GM19395 (cell line): Measurements from ENCODE around the gene SLC25A1.
A peak's percentile ranks its signal among the peaks of the same experiment; 100 is the strongest.

Experiments
- ATAC-seq: cut with Tn5 transposase; IDR thresholded peaks from one replicate; pipeline ENCODE4 v1.9.1; 2021; ENCODE audit warnings: mild to moderate bottlenecking, moderate library complexity; ENCODE audit not compliant: unreplicated experiment

The SLC25A1 gene

DNA sequence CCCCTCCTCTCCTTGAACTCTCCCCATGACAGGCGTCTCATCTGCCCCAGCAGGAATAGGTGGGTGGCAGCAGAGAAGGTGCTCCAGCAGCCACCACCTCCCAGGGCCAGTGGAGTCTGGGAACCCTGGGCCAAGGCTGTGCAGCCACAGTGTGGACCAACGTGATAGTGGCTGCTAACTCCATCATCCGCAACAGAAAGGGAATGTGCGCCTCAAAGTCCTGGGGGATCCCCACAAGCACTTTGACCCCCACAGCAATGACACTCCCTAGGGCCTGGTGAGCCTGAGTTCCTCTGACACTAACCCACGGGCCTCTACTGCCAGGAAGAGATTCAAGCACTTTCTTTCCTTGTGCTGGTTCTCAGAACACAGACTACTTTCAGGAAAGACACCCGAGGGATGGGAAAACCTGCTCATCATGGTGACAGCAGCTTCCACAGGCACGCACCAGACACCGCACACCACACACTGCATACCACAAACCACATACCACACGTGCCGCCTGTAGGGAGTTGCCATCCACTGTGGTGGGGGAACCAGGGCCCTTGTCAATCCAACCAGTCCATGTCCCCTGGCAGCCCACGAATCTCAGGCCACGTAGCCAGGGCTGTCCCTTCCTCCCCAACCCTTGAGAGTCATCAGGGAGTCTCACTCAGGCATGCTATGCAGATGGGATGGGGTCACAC, 3.4 kb upstream of the SLC25A1 start:
- ATAC-seq, result no peak

DNA sequence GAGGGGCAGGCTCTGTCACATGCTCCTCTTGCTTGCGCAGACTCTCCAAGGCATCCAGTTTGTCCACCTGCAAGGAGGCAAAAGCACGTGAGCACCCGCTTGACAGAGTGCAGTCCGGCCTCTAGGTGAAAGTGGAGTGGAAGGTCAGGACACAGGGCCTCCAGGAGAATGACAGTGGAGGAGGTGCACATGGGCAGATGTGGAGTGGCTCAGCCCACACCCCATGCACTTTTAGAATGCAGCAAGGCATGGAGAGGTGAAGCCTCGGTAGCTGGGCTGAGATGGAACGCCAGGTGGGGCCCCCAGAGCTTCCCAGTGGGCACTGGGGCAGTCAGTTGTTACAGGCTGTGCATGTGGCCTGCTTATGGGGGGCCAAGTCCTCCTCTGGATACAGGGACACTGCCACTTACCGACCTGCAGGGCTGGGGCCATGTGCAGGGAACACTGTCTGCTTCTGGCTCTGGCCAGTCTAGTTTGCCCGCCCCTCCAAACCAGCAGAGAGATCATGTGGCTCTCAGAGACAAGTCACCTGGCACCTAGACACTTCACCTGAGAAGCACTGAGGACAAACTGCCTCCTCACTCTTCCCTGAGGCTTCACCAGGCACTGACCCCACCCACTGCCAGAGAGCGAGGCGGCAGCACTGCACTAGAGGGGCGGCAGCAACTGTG, 2.3 kb upstream of the SLC25A1 start:
- ATAC-seq, result no peak

DNA sequence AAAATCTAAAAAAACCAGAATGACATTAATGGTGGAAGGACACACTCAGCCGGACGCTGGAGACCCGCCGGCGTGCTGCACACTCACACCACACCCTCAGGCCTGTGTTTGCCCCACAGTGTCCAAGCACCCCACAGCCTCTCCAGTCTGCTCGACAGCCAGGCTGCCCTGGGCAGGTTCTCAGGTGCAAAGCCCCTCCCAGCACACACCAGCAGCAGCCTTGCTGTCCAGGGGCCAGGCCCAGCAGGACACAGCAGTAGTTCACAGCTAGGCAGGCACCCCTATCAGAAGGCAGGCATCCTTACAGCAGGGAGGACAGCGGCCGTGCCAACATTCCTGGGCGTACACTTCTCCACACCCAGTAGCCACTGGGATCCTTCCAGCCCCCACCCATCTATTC, 1.7 kb upstream of the SLC25A1 start:
- no peak for ATAC-seq

DNA sequence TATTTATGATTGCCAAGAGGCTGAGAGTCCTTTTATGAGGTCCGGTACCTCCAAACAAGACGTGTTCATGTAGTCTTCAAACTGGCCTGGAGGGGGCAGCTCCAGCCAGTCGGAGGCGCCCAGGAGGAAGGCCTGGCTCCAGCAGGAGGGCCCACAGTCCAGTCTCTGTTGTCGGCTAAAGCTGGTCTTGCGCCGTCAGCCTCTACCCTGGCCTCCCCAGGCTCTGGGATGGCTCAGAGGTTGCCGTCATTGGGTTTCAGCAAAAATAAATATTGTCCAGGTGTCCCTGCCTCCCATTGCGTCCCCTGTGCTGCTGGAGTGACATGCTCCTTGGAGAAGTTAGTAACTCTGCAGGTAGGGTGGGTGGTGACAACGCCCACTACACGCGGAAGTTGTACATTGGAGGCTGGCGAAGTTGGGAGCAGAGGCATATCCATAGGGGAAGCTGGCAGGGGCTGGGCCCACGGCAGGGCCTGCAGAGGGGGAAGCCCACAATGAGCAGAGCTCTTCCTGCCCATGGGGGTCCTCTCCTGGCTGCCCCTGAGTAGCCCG, 1.0 kb upstream of the SLC25A1 start:
- peak; percentile 48 for ATAC-seq

- ATAC-seq, result peak; percentile 31
These were observed 375 bp downstream of the SLC25A1 start for GRCh38 chr22:19178065-19178656.

DNA sequence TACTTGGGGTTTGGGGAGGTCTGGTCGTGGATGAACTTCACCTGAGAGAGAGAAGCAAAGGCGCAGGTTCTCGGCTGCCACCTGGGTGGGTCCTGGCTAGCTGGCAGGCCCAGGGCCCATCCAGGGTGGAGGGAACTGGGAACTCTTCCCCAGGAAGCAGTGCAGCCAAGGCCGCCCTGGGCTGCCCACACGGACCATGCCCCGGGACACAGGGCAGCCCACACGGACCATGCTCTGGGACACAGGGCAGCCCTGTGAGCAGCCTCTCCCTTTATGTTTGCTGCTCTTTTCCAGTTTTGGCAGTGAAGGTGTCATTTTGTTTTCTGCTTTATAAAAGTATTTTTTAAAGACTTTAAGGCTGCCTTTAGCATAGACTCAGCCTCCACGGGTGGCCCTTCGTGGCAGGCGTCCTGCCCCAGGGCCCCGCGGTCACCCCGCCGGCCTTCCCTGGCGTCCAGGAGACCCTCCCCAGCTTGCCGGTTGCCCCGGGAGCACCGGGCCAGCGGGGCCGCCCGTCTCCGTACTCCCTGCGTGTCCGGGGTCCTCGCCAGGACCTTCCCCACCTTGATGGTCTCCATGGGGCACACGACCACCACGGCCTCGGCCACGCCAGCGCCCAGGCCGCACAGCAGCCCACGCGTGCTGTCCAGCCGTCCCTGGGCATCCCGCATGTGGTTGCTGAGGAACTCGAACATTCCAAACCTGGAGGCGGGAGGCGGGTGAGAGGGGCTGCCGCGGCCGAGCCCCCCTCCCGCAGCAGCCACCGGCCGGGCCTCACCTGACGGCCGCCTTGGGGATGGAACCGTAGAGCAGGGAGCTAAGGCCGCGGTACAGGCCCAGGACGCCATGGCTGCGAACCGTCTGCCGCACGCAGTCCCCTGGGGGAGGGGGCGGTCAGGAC, 1.1 kb downstream of the SLC25A1 start:
- ATAC-seq, result no peak

DNA sequence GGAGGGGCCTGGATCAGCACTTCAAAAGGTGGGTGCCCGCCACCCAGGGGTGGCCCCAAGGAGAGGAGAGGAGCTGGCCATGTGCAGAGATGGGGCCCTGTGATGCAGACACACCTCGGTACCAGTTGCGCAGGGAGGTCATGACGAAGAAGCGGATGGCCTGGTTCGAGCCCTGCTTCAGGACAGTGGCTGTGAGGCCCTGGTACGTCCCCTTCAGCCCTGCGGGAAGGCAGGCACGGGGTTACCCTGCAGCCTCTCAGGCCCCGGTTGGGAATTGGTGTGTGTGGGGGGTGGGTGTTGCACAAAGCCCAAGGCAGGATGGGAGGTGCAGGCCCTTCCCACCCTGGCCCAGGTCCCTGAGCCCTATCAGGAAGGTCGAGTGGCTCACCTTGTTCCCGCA, 1.8 kb downstream of the SLC25A1 start:
- no peak for ATAC-seq

- no peak for ATAC-seq
These were observed 2.3 kb downstream of the SLC25A1 start for GRCh38 chr22:19176175-19176643.

DNA sequence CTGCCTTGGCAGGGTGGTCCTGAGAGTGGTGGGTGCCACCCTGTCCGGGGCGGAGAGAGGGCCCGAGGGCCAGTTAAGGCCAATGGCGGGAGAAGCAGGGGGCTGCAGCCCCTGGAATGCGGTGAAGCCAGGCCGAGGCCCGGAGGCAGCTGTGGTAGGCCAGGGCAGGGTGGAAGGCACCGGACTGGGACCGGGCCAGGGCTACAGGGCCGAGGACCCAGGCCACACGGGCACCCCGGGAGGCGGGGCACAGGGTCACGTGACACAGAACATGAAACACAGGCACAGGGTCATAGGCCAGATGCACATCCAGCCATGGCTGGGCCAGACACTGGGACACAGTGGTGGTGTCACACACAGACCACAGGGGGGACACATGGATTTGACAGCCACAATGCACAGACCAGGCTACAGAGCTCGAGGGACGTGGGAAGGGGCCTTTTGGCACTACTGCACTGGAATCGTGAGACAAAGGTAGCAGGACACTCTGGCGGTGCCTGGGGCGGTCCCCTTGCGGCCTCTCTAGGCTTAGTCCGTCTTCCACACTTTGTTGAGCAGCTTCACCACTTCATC, 2.8 kb downstream of the SLC25A1 start:
- no peak for ATAC-seq

- ATAC-seq, result no peak
These were observed 3.4 kb downstream of the SLC25A1 start for GRCh38 chr22:19175026-19175601.

DNA sequence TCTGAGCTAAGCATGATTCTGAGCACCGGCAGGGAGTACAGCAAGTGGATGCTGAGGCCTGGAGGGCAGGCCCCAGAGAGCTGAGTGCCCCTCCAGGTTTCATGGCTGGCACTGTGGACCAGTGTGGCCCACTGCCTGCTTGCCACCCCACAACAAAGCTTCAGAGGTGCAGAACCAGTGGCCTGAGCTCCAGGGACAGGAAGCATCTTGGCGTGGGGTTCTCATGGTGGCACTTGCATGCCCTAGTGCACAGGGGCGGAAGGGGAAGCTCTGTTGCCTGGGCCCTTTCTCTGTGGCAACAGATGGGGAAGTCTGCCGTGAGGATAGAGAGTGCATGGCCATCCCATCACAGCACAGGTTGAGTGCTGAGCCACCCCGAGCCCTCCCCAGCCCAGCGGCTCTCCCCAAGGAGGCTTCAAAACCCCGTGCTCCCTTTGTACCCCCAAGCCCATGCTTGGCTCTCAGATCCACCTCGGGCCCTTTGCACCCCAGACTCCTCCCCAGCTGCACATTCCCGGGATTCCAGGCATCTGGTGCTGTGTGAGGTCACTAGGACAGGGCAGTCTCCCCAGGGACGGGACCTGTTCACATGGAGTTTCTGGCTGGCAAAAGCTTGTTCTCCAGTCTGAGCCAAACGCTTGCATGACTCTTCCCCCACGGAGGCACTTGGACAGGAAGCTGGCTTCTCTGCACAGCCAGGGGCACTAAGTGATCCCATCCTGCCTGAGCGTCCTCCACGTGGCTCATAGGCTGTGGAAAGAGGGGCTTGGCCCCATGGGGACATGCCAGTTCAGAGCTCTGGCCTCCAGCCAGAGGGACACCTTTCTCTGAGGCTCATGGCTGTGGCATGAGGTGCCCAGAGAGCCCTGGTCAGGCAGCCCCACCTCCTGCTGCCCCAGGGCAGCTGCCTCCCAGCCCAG, 4.2 kb downstream of the SLC25A1 start:
- no peak for ATAC-seq

- no peak for ATAC-seq
These were observed 5.2 kb downstream of the SLC25A1 start for GRCh38 chr22:19173047-19174035.

GRCh38 chr22:19172213-19173046, 6.1 kb downstream of the SLC25A1 start:
- ATAC-seq, result no peak

GRCh38 chr22:19169947-19170318, 8.6 kb downstream of the SLC25A1 start:
- ATAC-seq, result no peak

- no peak for ATAC-seq
These were observed 9.3 kb downstream of the SLC25A1 start for GRCh38 chr22:19169002-19169946.
